NCI-H1436 (cell line): ENCODE results near the gene ARHGAP26.
"Not testable (repeated sequence)": the region's sequence is repeated elsewhere in the genome, so short reads cannot be mapped to it uniquely, and the experiment has no call there.

Experiments used
- DNase-seq: peaks from one replicate; lab custom pipeline; 2025; lab: John Stamatoyannopoulos, UW

Gene ARHGAP26

DNA sequence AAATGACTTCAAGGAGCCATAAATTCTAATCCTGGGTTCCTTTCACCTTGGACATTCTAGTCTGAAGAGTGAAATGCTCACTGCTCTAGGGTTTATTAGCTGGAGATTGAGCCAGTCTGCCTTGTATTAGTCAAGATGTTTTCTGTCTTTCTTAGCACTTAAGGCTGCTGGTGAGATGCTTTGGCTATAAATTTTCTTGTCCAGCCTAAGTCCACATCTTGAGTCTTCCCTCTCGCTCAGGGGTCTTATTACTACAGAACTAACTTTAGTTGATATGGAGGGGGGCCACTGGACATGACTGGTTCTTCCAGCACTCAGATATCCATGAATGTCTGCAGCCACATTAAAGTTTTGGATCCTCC, 316.4 kb downstream of the ARHGAP26 start:
- no peak for DNase-seq

DNA sequence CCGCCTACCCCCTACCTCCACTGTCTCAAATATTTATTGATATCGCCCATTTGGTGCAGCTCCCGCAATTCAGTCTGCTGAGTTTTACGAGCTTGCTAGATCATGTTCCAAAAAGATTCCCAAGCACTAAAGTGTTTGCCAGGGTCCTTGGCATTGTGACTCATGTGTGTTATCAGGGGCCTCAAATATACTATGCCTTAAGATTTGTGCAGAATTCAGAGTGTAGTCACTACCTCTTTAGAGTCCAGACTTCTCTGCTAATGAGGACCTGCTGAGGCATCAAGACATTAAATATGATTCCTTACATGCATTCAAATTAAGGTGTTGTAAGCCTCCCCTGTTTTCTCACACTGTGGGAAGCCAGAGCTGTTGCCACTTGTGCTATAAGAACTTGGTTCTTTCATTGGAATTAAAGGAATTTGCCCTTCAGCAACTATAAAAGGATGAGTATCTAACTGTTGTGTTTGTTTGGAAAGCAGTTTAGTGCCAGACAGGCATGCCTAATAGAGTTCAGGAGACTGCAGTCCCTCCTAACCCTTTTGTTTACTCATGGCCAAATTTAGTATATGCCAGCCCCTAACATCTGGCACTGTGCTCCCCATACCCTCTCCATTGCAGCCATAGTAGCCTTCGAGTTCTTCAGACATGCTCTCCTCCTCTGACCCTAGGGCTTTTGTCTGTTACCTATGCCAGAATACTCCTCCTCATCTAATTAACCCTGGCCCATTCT, 316.9 kb downstream of the ARHGAP26 start:
- DNase-seq: no peak

- DNase-seq: not testable (repeated sequence)
Observed at GRCh38 chr5:143088702-143089101, 318.5 kb downstream of the ARHGAP26 start.

DNA sequence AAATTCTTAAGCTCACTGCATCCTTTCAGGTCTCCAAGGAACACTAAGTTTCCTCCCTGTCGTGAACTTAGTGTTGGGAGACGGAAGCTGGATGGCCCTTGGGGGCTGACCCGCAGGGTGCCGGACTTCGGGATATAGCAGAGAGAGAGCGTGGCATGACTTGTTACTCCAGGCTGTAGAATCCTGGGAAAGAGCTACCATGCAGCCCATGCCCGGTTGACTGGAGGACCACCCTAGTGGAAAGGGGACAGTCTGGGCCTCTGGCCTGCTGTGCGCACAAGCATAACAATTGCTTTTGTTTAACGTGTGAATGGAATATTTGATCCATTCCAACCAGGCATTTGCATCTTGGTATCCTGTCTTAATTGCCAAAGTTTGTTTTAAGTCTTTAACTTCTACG, 319.9 kb downstream of the ARHGAP26 start:
- not testable (repeated sequence) for DNase-seq

DNA sequence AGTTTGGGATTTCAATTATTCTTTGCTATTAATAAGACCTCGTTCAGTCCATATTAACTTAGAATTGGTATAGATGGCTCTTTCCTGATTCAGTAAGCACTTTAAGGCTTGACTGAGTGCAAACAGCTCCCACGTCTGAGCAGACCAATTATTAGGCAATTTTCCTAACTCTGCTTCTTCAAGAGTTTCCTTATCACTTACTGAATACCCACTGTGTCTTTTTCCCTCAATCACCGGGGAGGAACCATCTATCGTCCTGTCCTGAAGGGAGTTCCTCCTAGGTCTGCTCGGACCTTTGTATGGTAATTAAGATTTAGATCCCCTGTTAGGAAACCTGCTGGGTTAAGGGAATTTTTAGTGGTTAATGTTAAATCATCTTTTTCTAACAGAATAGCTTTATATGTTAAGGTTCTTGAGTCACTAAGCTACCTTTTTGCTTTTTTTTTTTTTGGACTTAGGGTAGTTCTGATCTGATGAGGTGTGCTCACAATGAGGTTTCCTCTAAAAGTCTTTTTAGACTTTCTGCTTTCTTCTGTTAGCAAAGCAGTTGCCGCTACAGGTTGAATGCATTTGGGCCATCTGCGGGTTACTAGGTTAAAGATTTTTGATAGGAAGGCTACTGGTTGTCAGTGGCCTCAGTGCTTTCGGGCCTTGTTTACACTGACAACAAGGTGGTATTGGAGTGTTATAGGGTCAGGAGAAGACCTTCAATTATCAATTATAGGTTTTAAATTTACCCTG, 322.7 kb downstream of the ARHGAP26 start:
- not testable (repeated sequence) for DNase-seq

- no peak for DNase-seq
Observed at GRCh38 chr5:143093452-143094086, 323.4 kb downstream of the ARHGAP26 start.

- no peak for DNase-seq
Observed at GRCh38 chr5:143094087-143094521, 323.9 kb downstream of the ARHGAP26 start.

- not testable (repeated sequence) for DNase-seq
Observed at GRCh38 chr5:143094608-143095007, 324.4 kb downstream of the ARHGAP26 start.

- DNase-seq: no peak
Observed at GRCh38 chr5:143101121-143101520, 330.9 kb downstream of the ARHGAP26 start.

DNA sequence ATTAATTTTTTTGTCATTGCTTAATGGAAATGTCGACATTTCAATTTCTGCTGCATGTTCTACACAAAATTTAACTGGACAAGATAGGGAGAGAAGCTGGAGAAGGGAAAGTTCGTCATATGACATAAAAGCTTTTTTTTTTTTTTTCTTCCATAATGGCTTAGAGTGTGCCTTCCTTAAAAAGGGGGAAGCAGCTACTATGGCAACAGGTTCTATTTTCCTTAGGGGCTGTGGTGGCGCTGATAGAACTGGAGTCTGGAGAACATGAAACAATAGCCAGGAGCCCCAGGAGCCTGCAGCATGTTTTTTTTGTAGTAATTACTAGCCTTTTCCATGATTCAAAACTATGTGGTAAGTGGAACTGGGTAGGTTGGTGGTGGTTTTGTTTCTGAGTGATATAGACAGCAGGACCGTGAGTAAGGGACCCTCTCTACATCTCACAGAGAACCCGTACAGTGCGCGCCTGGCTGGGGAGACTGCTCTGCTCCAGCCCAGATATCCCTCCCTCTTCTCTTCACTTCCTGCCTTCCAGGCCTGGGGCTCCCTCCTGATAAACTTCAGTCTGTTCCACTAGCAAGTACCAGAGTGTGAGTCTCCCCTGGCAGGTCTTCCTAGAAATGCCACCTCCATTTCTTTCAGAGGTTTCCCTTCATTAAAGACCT, 331.7 kb downstream of the ARHGAP26 start:
- no peak for DNase-seq

- no peak for DNase-seq
Observed at GRCh38 chr5:143102411-143102810, 332.2 kb downstream of the ARHGAP26 start.

DNA sequence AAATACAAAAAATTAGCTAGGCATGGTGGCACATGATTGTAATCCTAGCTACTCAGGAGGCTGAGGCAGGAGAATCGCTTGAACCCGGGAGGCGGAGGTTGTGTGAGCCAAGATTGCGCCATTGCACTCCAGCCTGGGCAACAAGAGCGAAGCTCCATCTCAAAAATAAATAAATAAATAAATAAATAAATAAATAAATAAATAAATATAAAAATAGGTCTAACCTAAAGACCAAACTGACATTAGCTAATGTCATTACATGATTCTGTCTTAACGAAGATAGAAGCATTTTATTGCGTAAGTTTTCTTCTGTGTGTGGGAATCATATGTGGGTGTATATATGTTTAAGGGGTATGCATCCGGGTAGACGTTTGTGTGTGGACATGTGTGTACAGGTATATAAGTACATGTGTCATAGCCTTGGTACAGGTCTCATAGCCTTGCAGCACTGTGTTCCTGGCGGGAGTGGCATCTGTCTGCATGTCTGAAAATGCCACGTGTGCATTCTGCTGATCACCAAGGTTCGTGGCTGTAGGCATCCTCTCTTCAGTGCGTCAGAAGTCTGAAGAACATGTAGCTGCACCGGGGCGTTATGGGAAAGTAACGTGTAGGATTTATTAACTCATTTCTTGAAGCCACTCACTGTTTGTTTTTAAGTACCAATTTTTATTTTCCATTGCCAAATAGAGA, 335.2 kb downstream of the ARHGAP26 start:
- no peak for DNase-seq

GRCh38 chr5:143106174-143106573, 336.0 kb downstream of the ARHGAP26 start:
- DNase-seq: no peak

DNA sequence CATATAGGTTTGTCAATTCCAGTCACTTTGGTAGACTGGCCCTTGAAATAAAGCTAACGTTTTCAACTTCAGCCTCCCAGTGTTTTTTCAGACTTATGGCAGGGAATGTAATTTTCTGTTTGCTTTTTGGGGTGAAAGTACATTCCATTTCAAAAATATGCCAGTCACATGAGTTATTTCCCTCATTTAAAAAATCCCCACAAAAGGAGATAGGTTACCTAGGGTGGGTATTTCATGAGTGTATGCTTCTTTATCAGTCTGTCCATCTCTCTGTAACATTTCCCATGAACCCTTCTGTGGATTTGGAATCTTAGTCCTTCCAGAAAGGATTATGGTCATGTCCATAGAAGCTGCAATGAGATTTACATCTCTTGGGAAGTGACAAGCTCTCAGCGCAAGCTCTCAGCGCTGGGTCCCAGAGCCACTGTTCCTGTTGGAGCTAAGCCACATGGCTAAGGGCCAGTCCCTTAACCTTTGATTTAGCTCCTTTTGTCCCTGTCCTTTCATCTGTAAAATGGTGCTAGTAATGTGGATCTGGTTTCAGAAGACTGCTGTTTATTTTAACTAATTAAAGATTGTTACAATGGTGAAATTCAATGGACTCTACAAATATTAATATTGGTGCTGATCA, 338.4 kb downstream of the ARHGAP26 start:
- no peak for DNase-seq

- DNase-seq: no peak
Observed at GRCh38 chr5:143110591-143110990, 340.4 kb downstream of the ARHGAP26 start.

DNA sequence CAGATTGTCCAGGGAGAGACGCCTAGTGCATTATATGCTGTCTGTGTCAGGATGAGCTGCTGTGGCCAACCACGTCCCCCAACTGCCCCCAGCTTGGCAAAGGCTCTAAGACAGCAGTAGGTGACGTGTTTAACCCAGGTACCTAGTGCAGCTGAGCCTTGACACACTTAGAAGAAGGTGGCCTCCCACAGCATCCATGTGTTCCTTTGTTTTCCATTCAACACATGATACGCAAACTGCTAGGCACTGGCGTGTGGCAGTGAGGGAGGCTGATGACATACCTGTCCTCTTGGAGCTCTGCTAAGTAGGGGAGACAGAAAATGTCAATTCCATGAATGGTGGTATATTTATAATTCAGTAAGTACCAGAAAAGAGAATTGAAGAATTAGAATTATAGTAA, 341.6 kb downstream of the ARHGAP26 start:
- DNase-seq: no peak

- DNase-seq: no peak
Observed at GRCh38 chr5:143113461-143113860, 343.3 kb downstream of the ARHGAP26 start.

- no peak for DNase-seq
Observed at GRCh38 chr5:143114481-143114880, 344.3 kb downstream of the ARHGAP26 start.

GRCh38 chr5:143115381-143115780, 345.2 kb downstream of the ARHGAP26 start:
- DNase-seq: no peak

DNA sequence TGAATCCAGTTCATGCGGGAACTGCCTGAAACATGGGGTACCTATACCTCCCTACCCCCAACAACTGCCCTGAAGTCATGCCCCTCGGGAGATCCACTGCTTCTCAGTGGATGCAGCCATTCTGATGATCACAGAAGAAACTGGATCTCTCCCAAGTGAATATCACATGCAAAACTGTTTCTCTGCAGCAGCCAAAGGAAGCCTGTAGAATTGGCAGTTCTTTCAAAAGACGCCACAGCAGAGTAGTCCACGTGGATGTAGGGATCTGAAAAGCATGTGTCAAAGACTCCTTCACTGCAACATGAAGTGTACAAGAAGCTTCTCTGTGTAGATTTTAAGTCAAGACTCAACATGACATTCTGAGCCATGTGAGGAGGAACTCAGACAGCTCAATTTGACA, 346.6 kb downstream of the ARHGAP26 start:
- DNase-seq: no peak

DNA sequence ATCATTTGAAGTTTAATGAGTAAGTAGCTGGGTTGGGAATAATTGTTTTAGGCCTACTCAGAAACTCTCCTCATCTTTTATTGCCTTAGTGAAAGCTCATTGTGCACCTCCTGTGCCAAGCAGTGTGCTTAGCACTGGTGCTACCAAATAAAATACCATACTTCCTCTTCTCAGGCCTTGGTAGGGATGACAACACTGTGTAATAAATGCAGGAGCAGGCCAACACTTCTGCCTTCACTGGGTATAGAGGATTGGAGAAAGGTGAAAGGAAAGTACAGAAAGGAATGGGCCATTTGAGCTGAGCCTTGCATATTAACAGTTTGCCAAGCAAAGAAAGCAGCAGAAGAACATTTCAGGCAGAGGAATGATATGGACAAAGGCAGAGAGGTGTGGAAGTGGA, 347.6 kb downstream of the ARHGAP26 start:
- DNase-seq: no peak
